Upper lobe of left lung (tissue), 4 donors: ENCODE measurements around the gene LBHD1.

Experiments
- POLR2A ChIP-seq, 4 donors: fragments of 450-650 bp; IDR thresholded peaks; one replicate each; pipeline ENCODE4 v1.5.1; 2016 to 2017; ENCODE audit warnings: antibody characterized with exemption in 4 of 4, mild to moderate bottlenecking in 2 of 4
- TF ChIP-seq, protein P1 (sequence below), 6 experiments: fragments of 450-650 bp in 4 of 6; fragments of 200-600 bp in 2 of 6; sonication (generic) in 2 of 6; IDR thresholded peaks; one replicate each; pipeline ENCODE4 v1.5.1; 2016 to 2019; ENCODE audit warnings: antibody characterized with exemption in 6 of 6

DNA sequence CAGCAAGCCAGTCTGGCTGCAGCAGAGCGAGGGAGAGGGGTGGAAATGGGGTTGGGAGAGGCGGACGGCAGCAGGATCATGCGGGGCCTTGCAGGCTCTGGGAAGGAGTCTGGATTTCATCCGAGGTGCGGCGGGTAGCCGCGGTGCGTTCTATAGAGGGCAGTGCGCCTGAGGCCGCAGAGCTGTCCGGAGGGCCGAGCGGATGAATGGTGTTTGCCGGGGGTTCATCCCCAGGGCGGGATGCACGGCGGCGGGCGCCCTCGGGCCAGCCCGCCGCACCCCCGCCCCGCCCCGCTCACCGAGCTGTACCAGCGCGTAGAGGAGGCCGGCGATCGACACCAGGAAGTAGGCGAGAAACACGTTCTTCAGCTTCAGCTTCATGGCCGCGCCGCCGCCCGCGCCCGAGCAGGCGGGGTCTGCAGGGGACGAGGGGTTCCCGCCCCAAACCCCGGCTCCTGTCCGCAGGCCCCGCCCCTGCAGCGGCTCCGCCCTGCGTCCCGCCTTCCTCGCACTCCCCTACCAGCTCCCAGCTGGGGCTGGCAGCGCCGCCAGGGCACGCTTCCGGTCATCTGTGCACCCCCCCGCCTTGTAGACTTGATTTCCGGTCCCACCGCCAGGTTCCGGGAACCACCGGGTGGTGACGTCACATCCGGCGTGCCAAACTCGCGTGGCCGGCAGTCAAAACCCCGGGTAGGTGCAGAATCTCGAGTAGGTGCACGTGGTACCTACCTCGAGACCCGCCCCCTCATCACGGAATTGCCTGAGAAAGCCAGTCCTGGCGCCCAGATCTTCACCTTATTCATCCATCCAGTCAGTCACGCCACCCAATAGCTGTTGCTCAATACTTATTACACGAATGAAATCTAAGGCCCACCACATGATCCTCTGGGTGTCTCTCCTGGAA is 50.2 kb downstream of the LBHD1 start, which contains the start of gene B3GAT3:
- TF ChIP-seq, protein P1, sequence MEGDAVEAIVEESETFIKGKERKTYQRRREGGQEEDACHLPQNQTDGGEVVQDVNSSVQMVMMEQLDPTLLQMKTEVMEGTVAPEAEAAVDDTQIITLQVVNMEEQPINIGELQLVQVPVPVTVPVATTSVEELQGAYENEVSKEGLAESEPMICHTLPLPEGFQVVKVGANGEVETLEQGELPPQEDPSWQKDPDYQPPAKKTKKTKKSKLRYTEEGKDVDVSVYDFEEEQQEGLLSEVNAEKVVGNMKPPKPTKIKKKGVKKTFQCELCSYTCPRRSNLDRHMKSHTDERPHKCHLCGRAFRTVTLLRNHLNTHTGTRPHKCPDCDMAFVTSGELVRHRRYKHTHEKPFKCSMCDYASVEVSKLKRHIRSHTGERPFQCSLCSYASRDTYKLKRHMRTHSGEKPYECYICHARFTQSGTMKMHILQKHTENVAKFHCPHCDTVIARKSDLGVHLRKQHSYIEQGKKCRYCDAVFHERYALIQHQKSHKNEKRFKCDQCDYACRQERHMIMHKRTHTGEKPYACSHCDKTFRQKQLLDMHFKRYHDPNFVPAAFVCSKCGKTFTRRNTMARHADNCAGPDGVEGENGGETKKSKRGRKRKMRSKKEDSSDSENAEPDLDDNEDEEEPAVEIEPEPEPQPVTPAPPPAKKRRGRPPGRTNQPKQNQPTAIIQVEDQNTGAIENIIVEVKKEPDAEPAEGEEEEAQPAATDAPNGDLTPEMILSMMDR (IDR thresholded peaks at IDR 0.05): peak in 5 of 6 experiments; percentile 12 to 59 (median 41)
- peak in 2 of 4 donors; percentile 65 to 87 for TF ChIP-seq POLR2A (IDR thresholded peaks at IDR 0.05)
